ENCODE measurements around the gene NEK6.

DNA sequence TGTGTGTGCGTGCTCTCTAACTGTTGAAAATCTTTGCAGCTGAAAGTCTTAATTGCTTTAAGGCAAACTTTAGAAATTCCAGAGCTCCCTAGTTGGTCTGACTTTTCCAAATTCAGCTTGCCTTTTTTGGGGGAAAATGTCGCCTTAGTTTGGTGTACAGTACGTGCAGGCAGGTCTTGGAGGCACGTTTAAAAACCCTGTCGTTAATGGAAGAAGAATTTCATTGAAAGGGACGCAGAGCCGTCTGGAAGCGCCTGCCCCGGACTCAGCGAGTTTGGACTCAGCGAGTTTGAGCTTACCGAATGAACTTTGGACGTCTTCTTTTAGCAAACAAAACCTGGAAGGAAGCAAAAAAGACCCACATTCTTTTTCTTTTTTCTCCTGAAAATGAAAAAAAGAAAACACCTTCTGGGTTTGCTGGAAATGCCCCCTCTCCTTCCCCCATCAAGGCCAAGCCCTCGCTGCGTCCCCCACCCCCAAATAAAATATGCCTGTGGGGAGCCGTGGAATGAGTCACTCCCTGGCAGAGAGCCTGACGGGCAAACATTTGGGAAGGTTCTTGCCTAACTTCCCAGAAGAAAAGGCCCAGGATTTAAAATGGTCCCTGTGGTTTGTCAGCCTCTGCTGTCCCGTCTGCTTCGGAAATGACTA lies 1.5 kb downstream of the NEK6 start:
- TF ChIP-seq, protein P1, sequence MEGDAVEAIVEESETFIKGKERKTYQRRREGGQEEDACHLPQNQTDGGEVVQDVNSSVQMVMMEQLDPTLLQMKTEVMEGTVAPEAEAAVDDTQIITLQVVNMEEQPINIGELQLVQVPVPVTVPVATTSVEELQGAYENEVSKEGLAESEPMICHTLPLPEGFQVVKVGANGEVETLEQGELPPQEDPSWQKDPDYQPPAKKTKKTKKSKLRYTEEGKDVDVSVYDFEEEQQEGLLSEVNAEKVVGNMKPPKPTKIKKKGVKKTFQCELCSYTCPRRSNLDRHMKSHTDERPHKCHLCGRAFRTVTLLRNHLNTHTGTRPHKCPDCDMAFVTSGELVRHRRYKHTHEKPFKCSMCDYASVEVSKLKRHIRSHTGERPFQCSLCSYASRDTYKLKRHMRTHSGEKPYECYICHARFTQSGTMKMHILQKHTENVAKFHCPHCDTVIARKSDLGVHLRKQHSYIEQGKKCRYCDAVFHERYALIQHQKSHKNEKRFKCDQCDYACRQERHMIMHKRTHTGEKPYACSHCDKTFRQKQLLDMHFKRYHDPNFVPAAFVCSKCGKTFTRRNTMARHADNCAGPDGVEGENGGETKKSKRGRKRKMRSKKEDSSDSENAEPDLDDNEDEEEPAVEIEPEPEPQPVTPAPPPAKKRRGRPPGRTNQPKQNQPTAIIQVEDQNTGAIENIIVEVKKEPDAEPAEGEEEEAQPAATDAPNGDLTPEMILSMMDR (IDR thresholded peaks at IDR 0.05 in 8 of 11, conservative IDR thresholded peaks at IDR 0.05 in 3 of 11): no peak
- TF ChIP-seq POLR2AphosphoS5 (IDR thresholded peaks at IDR 0.05): no peak
- TF ChIP-seq POLR2A (IDR thresholded peaks at IDR 0.05): no peak

Data from spleen (tissue), 7 donors.